ENCODE results near the gene FMN2.

FMN2 gene

GRCh38 chr1:240169188-240169587, 77.5 kb downstream of the FMN2 start:
- H3K27ac ChIP-seq (ENCODE audit: extremely low read depth, low read depth, low read length) = no peak overlapping the region
- CTCF ChIA-PET = interaction anchor here (0.6 to 2.9 kb wide), 15 partner anchors 9 to 718 kb away, joined by 3 to 19 read pairs (median 5); no protein-coding TSS in a partner anchor
- peaks cover 5% of the 10 kb centered on the region; the same call in 1 of the 2 replicates for H3K4me1 ChIP-seq (ENCODE audit: control insufficient read depth, insufficient read depth, low read length)
- TF ChIP-seq PRDM4 (tag by site-specific recombination; IDR thresholded peaks at IDR 0.05) (no peak), CTCF (tag by site-specific recombination; IDR thresholded peaks at IDR 0.05) (peak; percentile 39; the same call in 1 of the 2 replicates), MEIS1 (CRISPR knock-in tag; IDR thresholded peaks at IDR 0.05; ENCODE audit: borderline replicate concordance) (no peak), ZNF26 (tag by site-specific recombination; IDR thresholded peaks at IDR 0.05) (no peak)
- no peak overlapping the region for H3K4me3 ChIP-seq (ENCODE audit: low read depth, low read length)
- POLR2A ChIA-PET = no interaction called here
- H3K36me3 ChIP-seq (ENCODE audit: control insufficient read depth in 2 of 2, insufficient read depth in 1 of 2, low read length in 2 of 2) = peaks cover 0 to 6% of the 10 kb centered on the region in 2 experiments; a peak in 1 of 3 replicates
- no peaks in the 10 kb centered on the region for H3K9me3 ChIP-seq (ENCODE audit: control insufficient read depth, insufficient read depth, low read depth, low read length)

GRCh38 chr1:240170266-240170665, 78.6 kb downstream of the FMN2 start:
- ChIA-PET POLR2A (no interaction called here), CTCF (interaction anchor here (0.6 to 2.9 kb wide), 9 partner anchors 14 to 357 kb away, joined by 3 to 19 read pairs (median 7); no protein-coding TSS in a partner anchor)
- TF ChIP-seq ZNF292 (tag by site-specific recombination; IDR thresholded peaks at IDR 0.05; ENCODE audit: borderline replicate concordance, low read depth) = no peak
- no peak for TF ChIP-seq ZNF138 (tag by site-specific recombination; IDR thresholded peaks at IDR 0.05; ENCODE audit: borderline replicate concordance)
- TF ChIP-seq ZNF843 (tag by site-specific recombination; IDR thresholded peaks at IDR 0.05) = no peak
- TF ChIP-seq ZBTB10 (tag by site-specific recombination; IDR thresholded peaks at IDR 0.05) = no peak
- TF ChIP-seq REST (tag by site-specific recombination; IDR thresholded peaks at IDR 0.05) = no peak
- no peak for TF ChIP-seq ZNF280D (tag by site-specific recombination; IDR thresholded peaks at IDR 0.05)
- no peak for TF ChIP-seq GLI4 (tag by site-specific recombination; IDR thresholded peaks at IDR 0.05)
- Histone ChIP-seq H3K4me1 (ENCODE audit: control insufficient read depth, insufficient read depth, low read length) (peaks cover 5% of the 10 kb centered on the region; the same call in 1 of the 2 replicates), H3K9me3 (ENCODE audit: control insufficient read depth, insufficient read depth, low read depth, low read length) (no peaks in the 10 kb centered on the region), H3K36me3 (ENCODE audit: control insufficient read depth in 2 of 2, insufficient read depth in 1 of 2, low read length in 2 of 2) (peaks cover 0 to 5% of the 10 kb centered on the region in 2 experiments; a peak in 1 of 3 replicates), H3K4me3 (ENCODE audit: low read depth, low read length) (no peak overlapping the region), H3K27ac (ENCODE audit: extremely low read depth, low read depth, low read length) (no peak overlapping the region)
